Measurements from ENCODE around the gene OTUD4.

Gene OTUD4

GRCh38 chr4:145130788-145131399, 49.5 kb downstream of the OTUD4 start:
- DNase-seq (ENCODE audit: low spot score): peak; percentile 80

GRCh38 chr4:145130130-145130529, 50.3 kb downstream of the OTUD4 start:
- DNase-seq (ENCODE audit: low spot score): no peak

GRCh38 chr4:145125396-145125795, 55.0 kb downstream of the OTUD4 start:
- no peak for DNase-seq (ENCODE audit: low spot score)

- DNase-seq (ENCODE audit: low spot score): no peak
Observed at GRCh38 chr4:145108128-145108527, 72.3 kb downstream of the OTUD4 start.

GRCh38 chr4:145107126-145107525, 73.3 kb downstream of the OTUD4 start:
- DNase-seq (ENCODE audit: low spot score): no peak

- no peak for DNase-seq (ENCODE audit: low spot score)
Observed at GRCh38 chr4:145103496-145103895, 76.9 kb downstream of the OTUD4 start.

- DNase-seq (ENCODE audit: low spot score): no peak
Observed at GRCh38 chr4:145102619-145103018, 77.8 kb downstream of the OTUD4 start.

- no peak for DNase-seq (ENCODE audit: low spot score)
Observed at GRCh38 chr4:145101091-145101490, 79.3 kb downstream of the OTUD4 start.

- no peak for DNase-seq (ENCODE audit: low spot score)
Observed at GRCh38 chr4:145099653-145100052, 80.7 kb downstream of the OTUD4 start.

- peak; percentile 61 for DNase-seq (ENCODE audit: low spot score)
Observed at GRCh38 chr4:145098675-145099037, 81.7 kb downstream of the OTUD4 start.

- DNase-seq (ENCODE audit: low spot score): peak; percentile 98
Observed at GRCh38 chr4:145097821-145098674, 82.3 kb downstream of the OTUD4 start, which contains the start of the genes ABCE1 and ANAPC10. Gene ABCE1 (plus strand): TSS chr4:145098311. CDS start chr4:145104413, 6,102 bp downstream. Gene ANAPC10 (minus strand): TSS chr4:145098196. CDS start chr4:145096099, 2,097 bp downstream.

- no peak for DNase-seq (ENCODE audit: low spot score)
Observed at GRCh38 chr4:145097331-145097820, 83.0 kb downstream of the OTUD4 start.

- DNase-seq (ENCODE audit: low spot score): no peak
Observed at GRCh38 chr4:145093638-145094037, 86.8 kb downstream of the OTUD4 start.

GRCh38 chr4:145090380-145090779, 90.0 kb downstream of the OTUD4 start:
- DNase-seq (ENCODE audit: low spot score): no peak

- DNase-seq (ENCODE audit: low spot score): no peak
Observed at GRCh38 chr4:145083891-145084605, 96.3 kb downstream of the OTUD4 start.

Measured in AG20443 (cell line).